GM21737 (cell line): ENCODE measurements around the gene HOXB2.

ENCODE experiments used
- ATAC-seq: cut with Tn5 transposase; IDR thresholded peaks from one replicate; pipeline ENCODE4 v1.9.1; 2021; ENCODE audit warnings: mild to moderate bottlenecking, moderate library complexity; ENCODE audit not compliant: unreplicated experiment

HOXB2 gene

DNA sequence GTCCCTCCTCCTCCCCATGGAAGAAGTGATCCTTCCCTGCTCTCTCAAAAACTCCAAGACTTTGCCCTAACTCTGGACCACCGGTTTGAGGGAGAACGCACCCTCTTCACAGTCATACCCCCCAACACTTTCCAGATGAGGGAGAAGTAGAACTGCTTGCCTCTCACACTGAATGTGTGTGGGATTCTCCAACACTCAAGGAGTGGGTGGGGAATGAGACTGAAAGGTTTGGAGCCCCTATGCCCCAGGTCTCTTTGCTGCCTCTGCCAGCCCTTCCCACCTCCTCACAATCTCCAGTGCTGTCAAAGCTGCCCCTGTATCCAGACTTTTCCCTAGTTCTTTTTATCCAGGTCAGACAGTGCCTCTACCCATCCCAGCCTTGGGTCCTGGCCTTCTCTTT, 21.8 kb upstream of the HOXB2 start:
- ATAC-seq, result no peak

DNA sequence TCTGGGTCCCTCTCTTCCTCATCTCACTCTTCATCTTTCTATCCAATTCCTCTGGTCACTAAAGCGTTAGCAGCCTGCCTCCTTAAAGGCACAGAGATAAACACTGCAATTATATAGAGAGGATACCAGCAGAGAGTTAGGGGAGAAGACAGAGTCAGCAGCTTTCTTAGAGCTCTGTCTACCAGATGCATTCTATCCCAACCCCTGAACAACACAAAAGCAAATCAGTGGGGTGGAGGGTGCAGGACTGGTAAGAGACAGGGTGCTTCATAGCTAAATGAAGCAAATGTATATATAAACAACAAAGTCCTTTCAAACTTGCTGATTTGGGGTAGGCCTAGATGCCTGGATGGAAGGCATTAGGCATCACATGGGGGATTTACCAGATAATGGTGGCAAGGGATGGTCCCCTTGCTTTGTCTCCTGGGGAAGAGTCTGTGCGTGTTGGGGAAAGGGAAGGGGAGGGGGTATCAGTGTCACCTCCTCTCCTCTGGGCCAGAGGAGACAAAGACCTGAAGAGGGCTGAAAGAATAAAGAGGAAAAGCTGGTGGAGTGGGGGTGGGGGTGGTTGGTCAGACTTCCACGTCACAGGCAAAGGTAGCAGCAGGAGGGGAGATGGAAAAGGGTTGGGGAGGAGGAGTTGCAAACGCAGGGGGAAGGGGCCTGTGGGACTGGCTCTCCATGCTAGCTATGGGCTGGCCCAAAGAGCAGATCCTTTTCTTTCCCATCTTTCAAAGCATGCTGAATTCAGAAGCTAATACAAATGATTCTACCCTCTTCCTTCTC, 21.2 kb upstream of the HOXB2 start:
- no peak for ATAC-seq

DNA sequence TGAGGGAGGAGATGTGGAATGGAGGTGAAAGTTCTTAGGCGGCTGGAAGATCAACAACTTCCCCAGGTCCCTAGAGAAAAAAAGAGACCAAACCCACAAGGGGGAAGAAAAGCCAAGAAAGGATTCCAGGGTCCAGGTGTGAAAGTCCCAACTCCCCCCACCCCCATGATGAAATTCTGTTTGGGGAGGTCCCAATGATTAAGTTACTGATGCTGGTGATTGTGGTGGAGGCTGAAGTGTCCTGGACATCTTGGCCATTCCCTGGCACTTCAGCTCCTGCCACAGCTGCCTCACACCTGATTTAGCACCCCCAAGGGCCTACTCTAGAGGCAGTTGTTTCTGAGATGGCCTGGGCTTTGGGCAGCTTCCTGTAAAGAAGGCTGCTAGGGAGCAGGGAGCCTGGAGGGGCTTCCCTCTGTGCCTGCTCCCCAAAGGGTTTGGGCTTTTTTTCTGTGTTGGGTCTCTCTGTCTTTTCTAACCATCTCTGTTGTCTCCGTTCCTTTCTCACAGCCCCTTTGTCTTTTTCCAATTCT, 20.2 kb upstream of the HOXB2 start:
- no peak for ATAC-seq

DNA sequence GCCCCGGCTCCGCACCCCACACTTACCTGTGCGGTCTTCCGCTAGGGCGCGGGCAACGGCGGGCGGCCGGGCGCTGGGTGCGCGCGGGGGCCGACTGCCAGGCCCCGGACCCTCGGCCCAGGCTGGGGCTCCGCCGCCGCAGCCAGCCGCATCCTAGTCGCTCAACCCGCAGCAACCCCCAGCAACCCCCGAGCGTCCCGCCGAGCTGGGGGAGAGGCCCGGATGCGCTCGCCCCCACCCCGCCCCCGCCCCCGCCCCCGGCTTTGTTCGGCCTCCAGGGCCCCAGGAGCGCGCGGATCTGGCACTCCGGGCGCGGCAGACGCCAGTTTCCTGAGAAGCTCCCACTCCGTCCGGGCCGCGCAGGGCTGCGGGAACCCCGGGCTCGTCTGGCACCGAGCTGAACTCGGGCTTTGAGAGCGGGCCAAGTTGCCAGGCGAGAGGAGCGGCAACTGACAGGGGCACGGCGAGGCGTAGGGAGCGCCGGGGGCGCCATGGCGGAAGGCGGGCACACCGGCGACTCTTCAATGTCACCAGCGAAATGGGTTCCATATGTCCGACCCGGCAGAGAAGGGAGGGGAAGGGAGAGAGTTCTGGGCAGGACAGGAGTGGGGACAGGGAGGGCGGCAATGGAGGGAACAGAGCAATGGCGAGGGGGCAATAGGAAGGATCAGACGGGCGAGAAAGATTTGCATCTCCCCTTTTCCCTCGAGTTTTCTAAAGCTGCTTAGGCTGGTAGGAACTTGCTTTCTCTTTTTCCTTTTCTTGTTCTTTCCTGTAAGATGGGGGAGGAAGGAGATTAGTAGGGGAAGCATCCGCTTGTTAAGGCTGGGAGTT, 19.5 kb upstream of the HOXB2 start:
- ATAC-seq, result no peak

DNA sequence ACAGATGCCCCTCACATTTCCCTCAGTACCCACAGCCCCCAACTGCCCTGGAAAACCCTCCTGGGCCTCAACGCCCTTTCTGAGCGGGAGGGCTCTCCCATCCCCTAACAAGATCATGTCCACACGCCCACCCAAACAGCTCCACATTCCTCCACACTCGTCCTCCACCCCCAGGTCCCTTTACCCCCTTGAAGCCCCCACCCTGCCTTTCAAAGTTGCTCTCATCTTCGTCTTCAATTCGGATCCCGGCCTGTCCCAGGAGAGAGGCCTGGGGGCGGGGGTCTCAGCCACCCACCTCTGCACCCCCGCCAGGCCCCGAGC, 18.9 kb upstream of the HOXB2 start:
- no peak for ATAC-seq

DNA sequence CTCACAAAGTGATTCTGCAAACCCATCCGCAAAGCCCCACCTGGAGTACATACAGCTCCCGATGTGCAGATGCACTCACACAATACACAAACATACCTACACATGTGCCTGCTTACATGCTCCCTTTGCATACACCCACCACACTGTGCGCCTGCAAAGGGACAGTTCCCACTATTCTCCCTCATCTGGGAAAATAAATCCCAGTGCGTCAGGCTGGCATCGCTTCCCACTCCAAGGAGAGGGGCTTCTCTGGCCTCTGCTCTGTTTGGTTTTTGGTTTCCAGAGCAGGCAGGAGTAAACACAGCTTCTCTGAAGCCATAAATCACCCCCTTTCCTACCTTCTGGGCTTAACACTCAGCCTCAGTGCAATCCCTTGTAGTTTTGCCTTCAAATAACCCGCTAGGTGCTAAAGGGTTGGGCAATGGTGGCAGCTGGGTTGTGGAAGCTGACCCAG, 18.5 kb upstream of the HOXB2 start:
- ATAC-seq, result no peak

DNA sequence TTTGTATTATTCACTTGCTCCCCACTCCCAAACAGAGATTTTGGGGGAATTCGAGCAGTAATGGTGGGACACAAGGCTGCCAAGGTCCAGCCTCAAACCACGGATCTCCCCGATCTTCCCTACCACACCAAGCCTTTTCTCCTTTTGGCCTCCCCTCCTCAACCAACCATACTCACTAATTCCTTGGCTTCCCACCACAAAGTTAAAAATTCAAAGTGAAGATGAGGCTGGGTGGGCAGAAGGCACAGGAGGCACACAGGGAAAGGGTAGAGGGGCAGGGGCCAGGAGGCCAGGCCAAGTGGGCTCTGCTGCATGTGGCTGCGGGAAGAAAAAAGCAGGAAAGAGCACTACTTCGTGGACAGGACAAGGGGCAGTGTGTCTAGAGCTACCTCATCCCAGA, 18.0 kb upstream of the HOXB2 start:
- ATAC-seq, result no peak

DNA sequence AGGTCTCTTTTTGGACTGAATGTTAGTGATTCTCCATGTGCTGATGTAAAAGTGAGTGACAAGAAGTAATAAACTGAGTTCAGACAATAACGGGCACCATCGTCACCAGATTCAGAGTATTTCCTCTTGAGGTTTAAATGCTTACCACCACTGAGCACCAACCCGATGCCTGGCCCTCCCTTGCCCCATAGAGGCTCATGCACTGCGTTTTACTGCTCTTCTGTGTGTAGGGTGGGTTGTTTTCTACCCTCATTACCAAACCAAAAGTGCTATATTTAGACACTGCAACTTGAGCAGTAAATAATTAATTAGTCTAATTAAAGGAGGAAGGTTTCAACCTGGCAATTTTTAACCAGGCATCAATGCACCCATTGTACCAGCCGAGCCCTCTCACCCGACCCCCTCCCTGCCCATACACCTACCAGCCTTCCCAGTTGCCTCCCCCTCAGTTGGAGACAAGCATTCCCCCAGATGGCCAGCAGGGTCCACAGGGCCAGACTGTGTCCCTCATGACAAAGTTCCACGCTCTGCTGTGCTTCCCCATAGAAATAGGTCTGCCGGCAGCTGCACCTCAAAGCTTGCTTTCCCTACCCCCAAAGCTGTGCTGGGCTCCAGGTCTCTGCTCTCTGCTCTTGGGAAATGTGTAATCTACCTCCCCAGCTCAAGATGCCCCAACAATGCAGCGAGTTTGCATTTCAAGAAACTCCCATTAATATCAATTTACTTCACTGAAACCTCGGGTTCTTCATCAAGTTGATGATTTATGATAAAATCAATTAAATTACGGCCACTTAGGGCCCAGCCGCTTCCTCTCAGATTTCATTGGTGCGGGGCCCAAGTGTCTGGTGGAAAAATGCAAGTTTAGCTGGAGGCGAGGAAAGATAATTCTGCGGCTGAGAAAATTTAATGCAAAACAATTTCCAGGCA, 17.2 kb upstream of the HOXB2 start:
- ATAC-seq, result peak; percentile 54

DNA sequence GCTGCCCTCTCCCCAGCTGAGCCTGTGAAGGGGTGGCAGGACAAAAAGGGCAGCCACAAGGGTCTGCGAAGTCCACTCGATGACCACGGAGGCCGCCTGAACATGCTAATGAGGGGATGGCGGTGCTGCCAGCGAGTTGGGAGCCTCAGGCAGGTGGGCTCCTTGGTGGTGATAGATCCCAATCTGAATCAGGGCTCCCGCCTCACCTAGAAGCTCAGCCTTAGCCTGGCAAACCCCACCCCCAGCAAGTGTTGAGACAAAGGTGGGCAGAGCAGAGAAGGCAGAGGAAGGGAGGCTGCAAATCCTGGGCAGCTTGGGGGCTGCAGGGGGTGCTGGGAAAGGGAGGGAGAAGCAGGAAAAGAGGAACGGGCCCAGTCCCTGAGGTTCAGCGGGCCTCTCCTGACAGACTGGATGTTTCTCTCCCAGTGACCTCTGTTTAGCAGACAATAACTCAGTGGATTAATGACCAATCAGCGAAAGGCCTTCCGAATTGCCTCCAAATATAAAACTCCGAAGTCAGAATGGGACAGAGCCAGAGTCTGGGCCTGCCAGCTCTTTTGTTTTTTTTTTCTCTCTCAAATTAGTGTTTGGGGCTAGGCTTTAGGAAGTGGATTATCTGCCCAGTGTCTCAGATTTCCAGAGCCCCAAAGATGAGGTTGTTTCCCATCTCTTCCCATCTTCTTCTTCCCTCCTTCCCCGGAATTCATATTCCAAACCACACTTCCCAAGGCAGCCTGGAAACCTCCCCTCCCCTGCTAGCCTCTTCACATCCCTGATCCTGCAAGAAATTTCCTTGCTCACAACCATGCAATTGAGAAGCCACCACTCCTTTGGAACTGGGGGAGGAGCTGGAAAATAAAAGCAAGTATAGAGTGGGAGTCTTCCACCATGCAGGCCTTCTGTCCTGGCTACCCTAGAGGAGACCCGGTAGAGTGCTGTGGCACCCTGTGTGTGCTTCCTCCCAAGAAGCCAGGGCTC, 15.2 kb upstream of the HOXB2 start:
- no peak for ATAC-seq

DNA sequence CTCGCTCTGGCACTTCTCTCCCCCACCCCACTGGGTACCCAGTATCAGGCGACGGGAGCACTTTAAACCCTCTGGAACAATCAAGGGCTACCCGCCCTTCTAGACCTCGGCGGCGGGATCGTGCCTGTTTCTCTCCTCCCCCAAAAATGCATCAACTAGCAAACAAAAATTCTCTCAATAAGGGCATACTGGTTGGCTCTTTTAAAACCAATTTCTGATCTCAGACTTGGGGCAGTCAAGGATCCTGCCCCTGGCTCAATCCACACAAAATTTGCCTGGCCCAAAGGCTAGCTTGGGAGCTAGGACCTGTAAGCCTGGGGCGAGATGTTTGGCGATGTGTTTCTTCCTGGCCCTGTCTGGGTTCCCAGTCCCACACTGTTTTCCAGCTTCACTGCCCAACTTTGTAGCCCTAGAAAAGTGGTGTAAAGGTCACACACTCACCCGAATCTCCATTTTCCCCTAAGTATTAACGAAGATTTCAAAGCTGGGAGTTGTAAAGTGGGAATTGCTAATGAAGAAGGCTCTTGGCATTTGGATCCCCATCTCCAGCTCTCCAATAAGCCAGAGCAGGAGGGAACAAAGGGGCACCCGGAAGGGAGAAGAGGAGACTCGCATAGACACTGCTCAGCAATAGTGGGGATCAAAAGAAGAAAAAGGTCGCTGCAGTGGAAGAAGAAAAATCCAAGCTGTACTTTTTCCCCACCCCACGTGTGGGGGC, 14.4 kb upstream of the HOXB2 start:
- no peak for ATAC-seq

DNA sequence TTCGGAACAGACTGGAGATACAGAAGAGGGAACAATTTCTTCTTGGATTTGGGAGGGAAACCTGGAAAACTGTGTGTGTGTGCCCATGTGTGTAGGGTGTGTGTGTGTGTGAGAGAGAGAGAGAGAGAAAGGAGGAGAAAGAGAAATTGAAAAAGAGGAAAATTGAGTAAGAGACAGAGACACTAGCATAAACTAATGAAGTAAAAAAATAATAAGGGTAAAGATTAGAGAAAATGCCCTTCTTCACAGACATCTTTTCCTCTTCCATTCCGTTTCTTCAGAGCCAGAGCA, 13.9 kb upstream of the HOXB2 start:
- no peak for ATAC-seq

DNA sequence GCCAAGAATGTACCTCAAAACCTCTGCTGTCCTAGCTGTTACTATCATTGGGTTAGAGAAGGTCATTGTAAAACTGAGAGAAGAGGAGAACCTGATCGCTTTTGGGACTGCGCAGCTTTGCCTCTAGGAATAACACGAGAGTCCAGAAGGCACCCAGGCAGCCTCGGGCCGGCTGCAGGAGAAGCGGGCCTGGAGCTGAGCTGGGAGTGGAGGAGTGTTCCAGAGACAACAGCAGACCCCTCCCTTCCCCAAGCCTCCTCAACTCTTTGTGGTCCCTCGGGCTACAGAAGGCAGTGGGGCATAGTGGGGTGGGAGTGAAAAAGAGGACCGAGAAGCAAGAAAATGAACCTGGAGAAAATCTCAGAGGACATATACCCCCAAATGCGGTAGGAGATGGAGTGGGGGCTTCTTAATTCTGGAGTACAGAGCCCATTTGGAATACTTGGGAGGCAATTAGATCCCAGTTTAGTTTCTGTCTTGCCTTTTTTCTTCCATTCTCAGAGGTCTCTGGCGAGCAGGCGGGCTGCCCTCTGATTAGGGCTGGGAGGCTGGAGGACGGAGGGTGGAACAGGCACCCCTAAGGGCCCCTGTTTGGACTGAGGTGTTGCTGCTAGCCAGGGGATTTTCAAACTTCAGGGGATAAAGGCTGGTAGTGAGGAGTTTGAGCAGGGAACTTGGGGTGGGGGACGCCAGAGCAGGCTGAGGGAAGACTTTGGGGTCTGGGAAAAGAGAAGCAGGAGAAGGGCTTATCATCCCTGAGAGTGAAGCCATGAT, 13.3 kb upstream of the HOXB2 start:
- ATAC-seq, result no peak

DNA sequence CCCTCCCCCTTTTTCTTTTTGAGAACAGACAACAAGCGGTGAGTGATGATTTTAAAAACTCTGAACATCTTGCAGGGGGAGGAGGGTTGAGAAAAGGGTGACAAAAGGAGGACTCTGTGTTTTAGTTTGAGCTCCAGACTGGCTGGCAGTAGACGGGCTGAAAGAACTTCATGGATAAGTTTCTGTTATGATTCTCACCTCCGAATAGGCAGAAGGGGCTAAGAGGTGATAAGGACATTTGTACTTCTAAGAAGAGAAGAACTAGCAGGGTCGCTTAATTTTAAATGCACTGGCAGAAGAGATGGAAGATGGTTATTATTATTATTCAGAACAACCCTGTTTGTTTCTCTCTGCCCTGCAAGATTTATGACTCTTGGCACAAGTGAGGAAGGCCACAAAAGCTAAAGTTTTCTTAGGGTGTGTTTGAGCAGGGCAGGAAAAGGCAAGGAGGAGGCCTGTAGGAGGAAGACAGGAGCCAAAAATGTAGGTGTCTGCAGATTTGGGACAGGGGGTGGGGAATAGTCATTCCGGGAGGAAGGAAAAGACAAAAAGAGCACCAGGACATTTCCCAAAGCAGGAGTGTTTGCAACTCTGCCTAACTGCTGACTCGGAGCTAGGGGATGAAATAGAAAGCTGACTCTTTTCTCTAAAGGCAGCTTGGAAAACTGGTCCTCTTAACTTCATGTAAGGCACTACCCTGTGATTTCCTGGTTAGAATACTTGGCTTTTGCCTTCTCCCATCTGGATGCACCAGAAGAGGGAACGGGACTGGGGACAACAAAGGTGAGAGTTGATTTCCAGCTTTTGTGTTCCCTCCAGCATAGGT, 11.9 kb upstream of the HOXB2 start:
- no peak for ATAC-seq

DNA sequence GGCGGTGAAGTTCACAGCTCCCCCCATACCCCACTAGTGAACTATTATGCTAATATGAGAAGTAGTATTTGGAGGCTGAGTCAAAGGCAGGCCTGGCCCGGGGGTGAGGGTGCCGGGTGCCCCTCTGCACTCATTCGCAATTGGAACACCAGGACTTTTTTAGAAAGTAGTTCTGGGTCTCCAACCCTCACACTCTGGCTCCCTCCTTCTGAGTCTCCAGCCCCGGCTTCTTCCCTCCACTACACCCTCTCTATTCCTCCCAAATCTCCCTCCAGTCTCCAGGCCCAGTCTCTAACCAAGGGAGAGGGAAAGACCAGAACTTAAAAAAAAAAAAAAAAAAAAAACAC, 11.3 kb upstream of the HOXB2 start:
- no peak for ATAC-seq

DNA sequence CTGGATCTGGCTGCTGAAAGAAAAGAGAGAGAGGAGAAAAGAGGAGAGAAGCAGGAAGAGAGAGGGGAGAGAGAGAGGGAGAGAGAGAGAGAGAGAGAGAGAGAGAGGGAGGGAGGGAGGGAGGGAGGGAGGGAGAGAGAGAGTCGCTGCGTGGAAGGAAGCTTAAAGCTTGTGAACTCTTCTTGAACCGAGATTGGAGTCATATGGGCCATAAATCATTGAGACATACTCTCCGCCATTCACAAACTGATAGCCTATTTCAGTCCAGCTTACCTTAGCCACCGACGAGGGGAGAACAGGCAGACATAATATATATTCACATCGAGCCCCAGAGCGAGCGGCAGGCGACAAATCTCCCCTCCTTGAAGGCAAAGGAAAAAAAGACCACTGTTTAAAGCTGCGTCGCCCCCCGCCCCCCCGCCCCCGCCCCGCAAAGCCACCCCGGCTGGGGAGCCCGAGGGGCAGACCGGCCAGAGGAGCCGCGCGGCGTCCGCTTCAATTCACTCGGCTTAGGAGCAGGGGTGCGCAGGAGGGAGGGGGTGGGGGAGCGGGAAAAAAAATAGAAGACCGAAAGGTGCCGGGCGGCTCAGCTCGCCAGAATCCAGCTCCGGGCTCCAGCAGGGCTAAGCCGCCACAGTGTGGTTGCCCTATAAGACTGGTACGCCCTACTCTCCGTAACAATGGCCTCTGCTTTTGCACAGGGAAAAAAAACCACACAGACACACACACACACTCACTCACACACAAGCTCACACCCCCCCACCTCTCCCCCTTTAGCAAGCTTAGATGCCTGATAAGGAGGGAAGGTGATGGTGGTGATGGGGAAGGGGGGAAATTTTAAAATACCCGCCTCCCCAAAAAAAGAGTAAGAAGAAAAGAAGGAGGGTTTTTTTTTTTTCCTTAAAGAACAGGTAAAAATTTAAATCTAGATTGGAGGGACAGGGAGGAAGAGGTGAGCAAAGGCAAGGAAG, 10.6 kb upstream of the HOXB2 start:
- ATAC-seq, result no peak

DNA sequence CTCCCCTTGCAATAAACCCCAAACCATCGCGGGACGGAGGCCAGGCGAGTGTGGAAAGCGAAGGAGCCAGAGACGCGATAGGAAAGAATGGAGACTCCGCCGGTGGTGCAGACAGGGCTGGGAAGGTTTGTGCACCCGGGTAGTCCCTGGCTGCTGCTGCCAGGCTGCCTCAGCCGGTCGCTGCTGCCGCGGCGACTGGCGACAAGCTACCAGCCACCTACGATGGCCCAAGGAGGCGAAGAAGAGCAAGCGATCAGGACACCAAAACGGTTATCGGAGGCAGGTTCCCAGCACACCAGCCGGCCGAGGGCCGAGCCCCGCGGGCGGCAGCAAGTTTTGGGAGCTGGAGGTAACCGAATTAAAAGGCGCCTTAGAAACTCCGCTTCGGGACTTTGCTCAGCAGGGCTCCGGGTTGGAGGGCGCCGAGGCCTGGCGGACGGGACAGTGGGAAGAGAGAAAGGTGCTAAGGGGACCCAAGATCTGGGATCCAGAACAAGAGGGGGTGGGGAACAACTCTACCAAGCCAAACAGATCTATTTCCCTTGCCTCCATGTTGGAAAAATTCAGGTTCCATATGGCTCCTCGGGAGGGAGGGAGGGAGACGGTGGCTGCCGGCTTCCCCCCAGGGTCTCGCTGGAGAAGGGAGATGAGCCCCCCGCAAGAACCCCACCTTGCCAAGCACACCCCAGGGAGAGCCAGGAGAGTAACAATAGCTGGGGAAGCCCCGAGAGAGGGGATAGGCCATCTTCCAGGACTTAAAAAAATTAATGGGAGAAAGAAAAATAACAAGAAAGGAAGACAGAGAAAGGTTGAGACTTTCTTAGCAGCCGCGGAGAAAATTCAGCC, 9.7 kb upstream of the HOXB2 start:
- no peak for ATAC-seq
